Neural cell (in vitro differentiated cells): ENCODE results near the gene FCER1A.

Experiments
- CTCF ChIP-seq: fragments of 450-650 bp; IDR thresholded peaks from 2 replicates; pipeline ENCODE4 v1.5.1; 2014; ENCODE audit warnings: antibody characterized with exemption, mild to moderate bottlenecking, moderate library complexity; ENCODE audit not compliant: poor library complexity, severe bottlenecking
- EP300 ChIP-seq: fragments of 450-650 bp; conservative IDR thresholded peaks from 2 replicates; pipeline ENCODE4 v1.6.1; 2014; ENCODE audit warnings: antibody characterized with exemption, mild to moderate bottlenecking, moderate library complexity; ENCODE audit not compliant: poor library complexity, severe bottlenecking
- EZH2 ChIP-seq: fragments of 200-600, 300-800 bp; shearing (Covaris generic), sonication (generic); IDR thresholded peaks from 2 replicates; pipeline ENCODE4 v1.6.1; 2014; ENCODE audit warnings: antibody characterized with exemption, low read length, borderline replicate concordance, mild to moderate bottlenecking; ENCODE audit not compliant: insufficient read depth, poor library complexity, severe bottlenecking
- POLR2AphosphoS5 ChIP-seq: IDR thresholded peaks from 2 replicates; pipeline ENCODE4 v1.6.1; 2012
- RAD21 ChIP-seq: fragments of 450-650 bp; conservative IDR thresholded peaks from 2 replicates; pipeline ENCODE4 v1.6.1; 2014; ENCODE audit warnings: antibody characterized with exemption, mild to moderate bottlenecking, moderate library complexity
- SMC3 ChIP-seq: fragments of 450-650 bp; conservative IDR thresholded peaks from 2 replicates; pipeline ENCODE4 v1.6.1; 2014; ENCODE audit warnings: antibody characterized with exemption, mild to moderate bottlenecking, moderate library complexity; ENCODE audit not compliant: poor library complexity
- TAF1 ChIP-seq: IDR thresholded peaks from 2 replicates; pipeline ENCODE4 v1.6.1; 2012; ENCODE audit warnings: low read depth
- TF ChIP-seq, protein P1 (sequence below): IDR thresholded peaks from 2 replicates; pipeline ENCODE4 v1.6.1; 2012; ENCODE audit warnings: borderline replicate concordance

DNA sequence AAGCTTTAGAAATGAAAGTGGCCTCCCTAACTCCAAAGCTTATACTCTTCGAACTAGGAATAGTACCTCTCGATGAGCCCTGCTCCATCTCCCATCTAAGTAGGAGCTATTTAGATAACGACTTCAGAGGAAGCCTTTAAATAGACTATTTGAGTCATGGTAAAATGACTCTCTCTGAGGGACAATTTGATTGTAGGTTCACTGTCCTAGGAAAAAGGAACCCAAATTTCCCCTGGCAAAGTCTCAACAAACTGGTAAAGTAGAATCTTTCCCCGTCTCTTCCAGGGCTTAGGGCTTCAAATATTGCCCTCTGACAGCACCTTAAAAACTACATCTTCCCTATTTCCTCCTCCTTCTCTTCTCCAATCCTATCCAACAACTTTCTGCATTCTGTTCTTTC is 2.0 kb upstream of the FCER1A start:
- TF ChIP-seq CTCF (no peak), EZH2 (no peak), EP300 (no peak), RAD21 (no peak), POLR2AphosphoS5 (no peak), TAF1 (no peak), SMC3 (no peak)
- TF ChIP-seq, protein P1, sequence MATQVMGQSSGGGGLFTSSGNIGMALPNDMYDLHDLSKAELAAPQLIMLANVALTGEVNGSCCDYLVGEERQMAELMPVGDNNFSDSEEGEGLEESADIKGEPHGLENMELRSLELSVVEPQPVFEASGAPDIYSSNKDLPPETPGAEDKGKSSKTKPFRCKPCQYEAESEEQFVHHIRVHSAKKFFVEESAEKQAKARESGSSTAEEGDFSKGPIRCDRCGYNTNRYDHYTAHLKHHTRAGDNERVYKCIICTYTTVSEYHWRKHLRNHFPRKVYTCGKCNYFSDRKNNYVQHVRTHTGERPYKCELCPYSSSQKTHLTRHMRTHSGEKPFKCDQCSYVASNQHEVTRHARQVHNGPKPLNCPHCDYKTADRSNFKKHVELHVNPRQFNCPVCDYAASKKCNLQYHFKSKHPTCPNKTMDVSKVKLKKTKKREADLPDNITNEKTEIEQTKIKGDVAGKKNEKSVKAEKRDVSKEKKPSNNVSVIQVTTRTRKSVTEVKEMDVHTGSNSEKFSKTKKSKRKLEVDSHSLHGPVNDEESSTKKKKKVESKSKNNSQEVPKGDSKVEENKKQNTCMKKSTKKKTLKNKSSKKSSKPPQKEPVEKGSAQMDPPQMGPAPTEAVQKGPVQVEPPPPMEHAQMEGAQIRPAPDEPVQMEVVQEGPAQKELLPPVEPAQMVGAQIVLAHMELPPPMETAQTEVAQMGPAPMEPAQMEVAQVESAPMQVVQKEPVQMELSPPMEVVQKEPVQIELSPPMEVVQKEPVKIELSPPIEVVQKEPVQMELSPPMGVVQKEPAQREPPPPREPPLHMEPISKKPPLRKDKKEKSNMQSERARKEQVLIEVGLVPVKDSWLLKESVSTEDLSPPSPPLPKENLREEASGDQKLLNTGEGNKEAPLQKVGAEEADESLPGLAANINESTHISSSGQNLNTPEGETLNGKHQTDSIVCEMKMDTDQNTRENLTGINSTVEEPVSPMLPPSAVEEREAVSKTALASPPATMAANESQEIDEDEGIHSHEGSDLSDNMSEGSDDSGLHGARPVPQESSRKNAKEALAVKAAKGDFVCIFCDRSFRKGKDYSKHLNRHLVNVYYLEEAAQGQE: no peak
